ENCODE results near the gene HPCA. TPM values are rescaled to one million over a fixed set of nuclear protein-coding genes. Genes with fewer than 3 reads are reported as not detected.
A peak's percentile ranks its signal among the peaks of the same experiment; 100 is the strongest.

The HPCA gene
- total RNA-seq = under 1 TPM in 1 of 2 experiments, not detected in 1; 0.40 TPM

DNA sequence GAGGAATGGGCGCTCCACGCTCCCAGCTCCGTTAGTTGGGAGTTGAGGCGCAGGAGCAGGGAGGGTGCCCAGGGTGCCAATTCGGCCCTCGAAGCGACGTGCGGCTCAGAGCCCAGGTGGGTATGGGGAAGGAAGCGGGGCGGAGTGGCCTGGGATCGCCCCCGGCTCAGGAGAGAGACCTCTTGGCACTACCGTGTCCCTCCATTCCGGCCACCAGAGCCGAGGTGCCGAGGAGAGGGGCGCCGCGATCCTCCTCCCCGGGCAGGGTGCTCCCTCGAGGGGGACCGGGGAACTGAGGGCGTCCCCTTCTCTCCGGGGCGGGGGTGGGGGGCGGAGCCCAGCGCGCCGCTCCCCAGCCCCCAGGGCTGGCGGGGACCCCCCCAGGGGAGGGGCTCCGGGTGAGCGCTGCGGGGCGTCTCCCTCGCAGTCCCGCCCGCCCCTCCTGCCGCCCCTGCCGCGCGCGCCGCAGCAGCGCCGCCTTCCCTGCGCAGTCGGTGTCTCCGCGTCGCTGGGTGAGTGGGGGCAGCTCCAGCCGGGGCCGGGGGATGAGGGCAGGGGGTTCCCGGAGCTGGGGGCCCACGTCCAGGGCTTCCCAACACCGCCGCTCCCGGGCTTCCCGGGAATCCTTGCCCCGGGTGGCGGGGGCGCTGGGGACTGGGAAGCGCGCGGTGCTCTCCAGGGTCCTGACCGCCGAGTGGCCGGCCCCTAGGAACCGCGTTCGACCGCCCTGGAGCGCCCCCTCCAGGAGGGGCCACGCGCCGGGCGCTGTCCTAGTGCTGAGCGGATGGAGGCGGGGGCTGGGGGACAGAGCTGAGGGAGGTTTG lies at the start of gene HPCA:
TSS of gene HPCA (plus strand) at position 488 of the 824 bp plus-strand sequence. CDS start 2,408 bp downstream, outside the sequence.
- DNase-seq = peak; percentile 82
- POLR2A ChIA-PET = interaction anchor here (0.6 kb wide), 1 partner anchor 243 kb away, joined by 3 read pairs; no protein-coding TSS in a partner anchor
- Mint-ChIP-seq H3K36me3 (no peaks in the 10 kb centered on the region), H3K9me3 (no peaks in the 10 kb centered on the region), H3K4me1 (no peaks in the 10 kb centered on the region), H3K4me3 (no peak within 1 kb of the TSS), H3K27ac (no peak within 1 kb of the TSS), H3K27me3 (peaks cover 68% of the 10 kb centered on the region)
- ATAC-seq (ENCODE audit: low read depth) = peak; percentile 85

DNA sequence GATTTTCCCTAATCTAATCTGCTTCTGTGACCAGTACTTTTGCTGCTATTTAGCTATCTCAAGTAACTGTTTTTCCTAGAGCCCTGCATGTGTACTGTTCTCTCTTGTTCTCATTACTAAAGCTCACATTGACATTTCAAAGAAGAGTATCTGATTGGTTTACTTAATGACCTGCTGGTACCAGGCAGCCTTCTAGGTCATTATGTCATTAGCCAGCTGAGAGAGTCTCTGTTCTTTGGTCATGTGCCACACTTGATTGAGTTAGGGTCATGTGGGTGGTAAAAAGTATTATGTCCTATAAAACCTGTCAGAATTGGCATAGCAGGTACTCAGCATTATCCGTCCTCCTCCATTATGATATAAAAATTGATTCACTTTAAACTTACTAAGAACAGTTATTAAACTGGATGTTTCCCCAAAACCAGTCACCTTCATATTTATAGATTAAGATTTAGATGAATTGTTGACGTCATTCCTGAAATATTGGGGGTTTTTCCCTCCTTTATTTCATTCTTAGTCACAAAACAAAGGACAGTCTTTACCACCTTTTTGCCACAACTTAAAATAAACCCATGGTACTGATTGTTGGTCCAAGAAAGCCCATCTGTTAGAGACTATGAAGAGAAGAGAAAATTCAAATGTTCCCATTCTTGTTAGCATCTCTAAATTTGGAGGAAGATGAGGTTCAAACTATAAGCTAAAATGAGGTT lies 37.8 kb upstream of the HPCA start:
- Mint-ChIP-seq H3K27me3 (no peaks in the 10 kb centered on the region), H3K4me3 (no peak overlapping the region), H3K27ac (no peak overlapping the region), H3K9me3 (no peaks in the 10 kb centered on the region), H3K36me3 (peaks cover 29% of the 10 kb centered on the region), H3K4me1 (no peaks in the 10 kb centered on the region)
- DNase-seq = no peak
- POLR2A ChIA-PET = no interaction called here
- no peak for ATAC-seq (ENCODE audit: low read depth)

DNA sequence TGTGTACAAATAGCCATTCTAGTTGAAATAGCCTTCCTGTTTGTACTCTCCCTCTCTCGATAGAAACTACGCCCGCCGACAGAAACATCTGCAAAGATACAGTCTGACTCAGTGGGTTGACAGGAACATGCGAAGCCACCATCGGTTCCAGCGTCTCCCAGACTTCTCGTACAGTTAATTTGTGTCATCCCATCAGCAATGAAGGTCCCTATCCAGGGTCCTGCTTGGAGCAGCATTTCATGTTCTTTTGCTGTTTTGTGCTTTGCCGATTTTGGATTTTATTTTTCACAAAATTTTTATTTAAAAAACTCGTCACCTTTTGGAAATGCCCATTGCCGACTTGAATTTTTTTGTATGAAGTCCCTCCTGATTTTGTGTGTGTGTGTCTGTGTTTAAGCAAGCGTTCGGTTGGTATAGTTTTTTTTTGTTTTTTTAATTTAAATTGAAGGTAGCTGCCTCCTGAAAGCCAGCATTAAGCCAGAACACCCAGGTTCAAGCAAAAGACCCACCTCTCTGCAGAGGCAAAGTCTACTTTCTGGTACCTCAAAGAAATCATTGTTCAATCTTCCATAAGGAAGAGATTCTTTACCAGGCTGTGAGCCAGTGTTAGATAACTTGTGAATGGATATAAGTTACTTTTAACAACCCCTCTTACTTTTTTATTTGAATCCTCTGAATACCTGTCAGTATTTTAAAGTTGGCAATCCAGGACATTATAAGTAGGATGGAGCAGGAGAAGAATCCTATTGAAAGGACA lies 30.3 kb upstream of the HPCA start:
- H3K4me1 Mint-ChIP-seq = no peaks in the 10 kb centered on the region
- no peaks in the 10 kb centered on the region for H3K9me3 Mint-ChIP-seq
- no peak overlapping the region for H3K27ac Mint-ChIP-seq
- DNase-seq (no peak), ATAC-seq (ENCODE audit: low read depth) (no peak)
- H3K27me3 Mint-ChIP-seq = no peaks in the 10 kb centered on the region
- peaks cover 26% of the 10 kb centered on the region for H3K36me3 Mint-ChIP-seq
- no peak overlapping the region for H3K4me3 Mint-ChIP-seq
- POLR2A ChIA-PET = no interaction called here

DNA sequence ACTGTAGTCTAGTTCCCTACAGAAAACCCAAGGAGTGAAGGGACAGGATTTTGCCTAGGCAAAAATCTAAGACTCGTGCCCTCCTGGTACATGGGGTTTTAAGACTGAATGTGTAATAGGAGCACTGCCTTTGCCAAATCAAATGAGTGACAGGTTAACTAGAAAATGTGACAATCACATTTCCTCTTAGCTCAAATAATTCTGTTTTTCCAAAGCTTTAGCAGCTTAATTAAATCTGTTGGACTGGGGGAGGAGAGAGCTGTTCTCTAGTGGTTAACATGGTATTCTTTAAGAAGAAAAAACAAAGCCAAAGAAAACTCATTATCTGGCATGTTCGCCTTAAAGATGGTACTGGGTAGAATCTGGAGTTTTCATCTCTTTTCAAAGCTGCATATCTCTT lies 28.2 kb upstream of the HPCA start:
- H3K27me3 Mint-ChIP-seq = no peaks in the 10 kb centered on the region
- peaks cover 34% of the 10 kb centered on the region for H3K36me3 Mint-ChIP-seq
- no peak overlapping the region for H3K27ac Mint-ChIP-seq
- H3K4me1 Mint-ChIP-seq = no peaks in the 10 kb centered on the region
- POLR2A ChIA-PET = no interaction called here
- no peaks in the 10 kb centered on the region for H3K9me3 Mint-ChIP-seq
- no peak overlapping the region for H3K4me3 Mint-ChIP-seq
- DNase-seq (no peak), ATAC-seq (ENCODE audit: low read depth) (no peak)

DNA sequence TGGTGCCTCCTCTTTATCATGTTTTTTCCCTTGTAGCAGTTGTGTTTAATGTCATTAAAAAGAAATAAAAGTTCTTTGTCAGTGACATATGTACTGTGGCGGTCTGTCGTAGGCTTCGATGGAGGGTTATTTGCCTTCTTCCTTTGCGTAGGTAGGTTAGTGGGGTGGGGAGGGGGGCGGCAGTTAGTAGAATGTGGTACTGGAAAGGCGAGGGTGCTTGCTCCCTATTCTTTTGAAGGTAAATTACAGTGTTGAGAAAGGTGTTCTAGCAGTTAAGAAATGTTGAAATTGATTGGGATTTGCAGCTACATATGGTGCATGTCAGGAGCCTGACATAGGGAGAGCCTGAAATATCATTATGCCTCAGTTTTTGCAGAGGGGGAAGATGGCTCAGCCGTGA lies 27.5 kb upstream of the HPCA start:
- Mint-ChIP-seq H3K4me3 (no peak overlapping the region), H3K27ac (no peak overlapping the region), H3K27me3 (no peaks in the 10 kb centered on the region), H3K9me3 (no peaks in the 10 kb centered on the region), H3K4me1 (no peaks in the 10 kb centered on the region), H3K36me3 (peaks cover 30% of the 10 kb centered on the region)
- DNase-seq (no peak), ATAC-seq (ENCODE audit: low read depth) (no peak)
- POLR2A ChIA-PET = no interaction called here

DNA sequence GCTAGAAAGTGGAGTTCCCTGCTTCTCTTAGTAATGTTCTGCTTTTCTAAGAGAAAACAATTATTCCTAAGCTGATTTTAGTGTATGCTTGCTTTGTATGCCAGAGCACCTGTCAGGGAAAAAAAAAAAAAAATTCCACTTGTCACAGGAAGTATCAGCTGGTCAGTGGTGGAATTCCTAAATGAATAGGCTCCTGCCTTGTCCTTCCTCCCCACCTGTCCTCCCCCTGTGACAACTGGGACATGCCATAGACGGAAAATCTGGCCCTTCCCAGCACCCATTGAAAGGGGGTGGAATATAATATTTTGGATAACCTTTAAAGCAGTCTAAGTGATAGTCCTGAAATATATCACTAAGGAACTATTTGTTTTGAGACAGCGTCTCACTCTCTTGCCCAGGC lies 26.4 kb upstream of the HPCA start:
- H3K4me3 Mint-ChIP-seq = no peak overlapping the region
- DNase-seq (no peak), ATAC-seq (ENCODE audit: low read depth) (no peak)
- H3K36me3 Mint-ChIP-seq = peaks cover 27% of the 10 kb centered on the region
- H3K9me3 Mint-ChIP-seq = no peaks in the 10 kb centered on the region
- H3K27me3 Mint-ChIP-seq = no peaks in the 10 kb centered on the region
- no peaks in the 10 kb centered on the region for H3K4me1 Mint-ChIP-seq
- no peak overlapping the region for H3K27ac Mint-ChIP-seq
- POLR2A ChIA-PET = no interaction called here

DNA sequence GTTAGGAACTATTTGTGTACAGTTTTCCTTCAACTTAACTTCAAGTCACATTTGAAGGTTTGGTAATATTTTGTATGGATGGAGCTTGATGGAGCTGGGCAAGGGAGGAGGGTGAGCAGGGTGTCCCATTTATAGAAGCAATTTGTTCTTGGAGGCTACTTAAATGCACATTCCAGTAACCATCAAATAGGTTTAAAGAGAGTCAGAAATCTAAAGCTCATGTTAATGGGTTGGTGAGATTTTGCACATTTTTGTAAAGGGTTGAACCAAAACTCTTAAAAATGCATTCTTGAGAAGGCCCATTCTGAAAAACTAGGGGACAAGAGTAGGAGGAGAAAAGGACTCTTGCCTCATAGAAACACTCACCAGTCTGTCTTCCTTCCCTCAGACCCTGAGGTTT lies 25.7 kb upstream of the HPCA start:
- Mint-ChIP-seq H3K36me3 (peaks cover 27% of the 10 kb centered on the region), H3K27ac (no peak overlapping the region), H3K4me1 (no peaks in the 10 kb centered on the region), H3K4me3 (no peak overlapping the region), H3K27me3 (no peaks in the 10 kb centered on the region), H3K9me3 (no peaks in the 10 kb centered on the region)
- no peak for ATAC-seq (ENCODE audit: low read depth)
- POLR2A ChIA-PET = no interaction called here
- no peak for DNase-seq

DNA sequence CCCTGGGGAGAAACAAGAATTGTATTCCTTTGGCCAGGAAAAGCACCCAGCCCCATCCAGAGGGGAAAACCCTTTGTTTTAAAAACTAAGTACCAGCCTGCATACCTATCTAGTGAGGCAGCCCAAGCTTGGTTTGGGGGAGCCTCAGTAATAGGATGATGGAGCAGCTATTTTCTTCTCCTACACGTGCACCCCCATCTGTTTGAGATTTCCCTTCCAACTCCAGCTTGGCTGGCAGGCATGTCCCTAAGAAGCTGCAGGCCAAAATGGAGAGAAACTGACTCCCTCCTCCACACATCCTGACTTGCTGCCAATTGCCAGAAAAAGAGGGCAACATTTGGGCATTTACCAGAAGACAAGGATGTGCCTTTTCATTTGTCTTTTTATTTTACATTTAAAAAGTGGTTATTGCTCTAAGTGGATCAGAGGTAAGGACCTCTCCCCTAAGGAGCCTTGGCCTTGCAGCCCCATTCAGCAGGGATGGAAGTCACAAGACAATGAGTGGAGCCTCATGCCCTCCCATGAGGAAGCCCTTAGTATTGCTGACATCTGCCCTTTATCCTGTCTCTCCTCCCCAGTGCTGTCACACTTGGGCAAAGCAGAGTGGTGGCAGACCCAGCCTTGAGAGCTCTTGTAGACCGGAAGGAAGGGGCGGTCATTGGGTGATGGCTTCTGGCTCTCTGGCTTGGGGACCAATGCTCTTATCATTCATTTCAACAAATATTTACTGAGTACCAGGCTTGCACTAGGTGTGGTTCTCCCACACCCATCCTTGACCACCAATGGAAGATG lies 24.2 kb upstream of the HPCA start:
- no peaks in the 10 kb centered on the region for H3K9me3 Mint-ChIP-seq
- H3K27me3 Mint-ChIP-seq = no peaks in the 10 kb centered on the region
- POLR2A ChIA-PET = interaction anchor here (0.5 kb wide), 1 partner anchor 10 kb away, joined by 3 read pairs; no protein-coding TSS in a partner anchor
- H3K27ac Mint-ChIP-seq = no peak overlapping the region
- ATAC-seq (ENCODE audit: low read depth) (no peak), DNase-seq (no peak)
- H3K4me3 Mint-ChIP-seq = no peak overlapping the region
- no peaks in the 10 kb centered on the region for H3K4me1 Mint-ChIP-seq
- peaks cover 22% of the 10 kb centered on the region for H3K36me3 Mint-ChIP-seq

DNA sequence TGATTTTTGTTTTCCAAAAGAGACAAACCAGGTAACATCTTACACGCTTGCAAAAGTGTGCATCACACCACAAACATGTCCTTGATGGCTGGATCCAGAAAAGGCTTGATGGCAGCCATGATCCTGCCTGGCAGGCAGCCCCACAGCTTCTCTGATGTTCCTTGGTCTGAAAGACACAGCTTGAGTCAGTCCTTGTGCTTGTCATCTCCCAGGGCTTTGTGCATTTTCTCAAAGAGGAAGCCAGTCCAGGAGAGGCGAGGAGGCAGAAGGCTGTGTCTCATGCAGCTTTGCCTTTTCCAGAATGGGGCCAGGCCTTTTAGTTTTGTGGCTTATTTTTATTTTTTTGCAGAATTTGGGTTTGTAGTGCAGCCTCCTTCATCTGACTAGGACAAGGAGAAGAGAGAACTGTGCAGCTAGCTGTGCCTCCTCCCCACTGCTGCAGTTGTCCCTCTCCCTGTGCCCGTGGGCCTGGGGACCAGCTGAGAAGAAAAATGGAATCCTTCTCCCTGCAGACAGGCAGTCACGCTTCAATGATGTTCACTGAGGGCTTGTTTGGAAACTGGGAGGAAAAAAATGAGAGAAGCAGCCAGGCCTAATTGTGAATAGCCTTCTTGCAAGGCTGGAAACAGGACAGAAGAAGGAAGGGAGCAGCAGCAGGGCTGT lies 22.9 kb upstream of the HPCA start:
- Mint-ChIP-seq H3K4me3 (no peak overlapping the region), H3K9me3 (no peaks in the 10 kb centered on the region), H3K4me1 (no peaks in the 10 kb centered on the region), H3K27me3 (no peaks in the 10 kb centered on the region), H3K27ac (no peak overlapping the region), H3K36me3 (peaks cover 19% of the 10 kb centered on the region)
- ATAC-seq (ENCODE audit: low read depth) (no peak), DNase-seq (no peak)
- POLR2A ChIA-PET = no interaction called here

DNA sequence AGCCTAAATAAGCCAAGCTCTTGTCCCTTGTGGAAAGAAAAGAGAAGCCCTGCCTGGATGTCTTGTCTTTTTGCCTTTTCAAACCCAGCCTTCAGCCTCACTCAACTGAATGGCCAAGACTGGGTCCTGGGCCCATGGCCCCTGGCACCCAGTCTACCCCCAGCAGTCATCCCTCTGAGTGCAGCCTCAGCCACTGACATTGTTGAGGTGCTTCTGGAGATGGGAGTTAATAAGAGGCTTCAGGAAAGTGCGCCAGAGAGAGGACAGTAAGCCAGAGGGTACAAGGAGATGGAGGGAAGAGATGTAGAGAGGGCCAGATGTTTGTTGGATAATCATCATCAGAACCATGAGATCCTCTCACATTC lies 22.4 kb upstream of the HPCA start:
- Mint-ChIP-seq H3K36me3 (peaks cover 17% of the 10 kb centered on the region), H3K27ac (no peak overlapping the region), H3K4me1 (no peaks in the 10 kb centered on the region), H3K9me3 (no peaks in the 10 kb centered on the region), H3K4me3 (no peak overlapping the region), H3K27me3 (no peaks in the 10 kb centered on the region)
- DNase-seq = no peak
- no peak for ATAC-seq (ENCODE audit: low read depth)
- POLR2A ChIA-PET = no interaction called here

DNA sequence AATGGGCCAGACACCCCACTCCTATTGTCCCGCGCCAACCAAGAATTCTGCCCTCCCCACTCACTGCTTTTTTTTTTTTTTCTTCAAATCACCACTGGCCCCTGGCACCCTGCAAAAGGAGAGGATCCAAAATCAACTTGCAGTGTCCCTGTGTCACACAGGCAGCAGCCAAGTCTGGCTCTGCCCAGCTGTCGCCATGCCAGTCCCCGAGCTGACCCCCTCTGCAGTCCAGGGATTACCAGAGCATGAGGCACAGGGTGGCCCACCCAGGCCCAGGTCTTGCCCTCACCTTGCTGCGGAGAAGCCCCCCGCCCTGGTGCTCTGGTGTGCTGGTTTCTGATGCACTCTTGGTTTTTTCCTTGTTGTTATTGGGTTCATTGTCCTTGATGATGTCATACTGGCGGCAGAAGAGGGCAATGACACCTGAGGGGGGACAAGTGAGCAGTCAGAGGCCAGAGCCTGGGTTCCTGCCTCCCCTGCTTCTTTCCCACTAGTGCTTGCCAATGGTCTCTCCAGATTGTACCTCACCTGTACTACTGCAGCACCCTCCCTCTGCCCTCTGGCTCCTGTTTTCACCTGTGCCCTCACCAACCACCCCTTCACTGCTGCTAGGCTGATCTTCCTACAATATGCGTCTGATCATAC lies 21.8 kb upstream of the HPCA start:
- Mint-ChIP-seq H3K27ac (no peak overlapping the region), H3K4me3 (no peak overlapping the region)

DNA sequence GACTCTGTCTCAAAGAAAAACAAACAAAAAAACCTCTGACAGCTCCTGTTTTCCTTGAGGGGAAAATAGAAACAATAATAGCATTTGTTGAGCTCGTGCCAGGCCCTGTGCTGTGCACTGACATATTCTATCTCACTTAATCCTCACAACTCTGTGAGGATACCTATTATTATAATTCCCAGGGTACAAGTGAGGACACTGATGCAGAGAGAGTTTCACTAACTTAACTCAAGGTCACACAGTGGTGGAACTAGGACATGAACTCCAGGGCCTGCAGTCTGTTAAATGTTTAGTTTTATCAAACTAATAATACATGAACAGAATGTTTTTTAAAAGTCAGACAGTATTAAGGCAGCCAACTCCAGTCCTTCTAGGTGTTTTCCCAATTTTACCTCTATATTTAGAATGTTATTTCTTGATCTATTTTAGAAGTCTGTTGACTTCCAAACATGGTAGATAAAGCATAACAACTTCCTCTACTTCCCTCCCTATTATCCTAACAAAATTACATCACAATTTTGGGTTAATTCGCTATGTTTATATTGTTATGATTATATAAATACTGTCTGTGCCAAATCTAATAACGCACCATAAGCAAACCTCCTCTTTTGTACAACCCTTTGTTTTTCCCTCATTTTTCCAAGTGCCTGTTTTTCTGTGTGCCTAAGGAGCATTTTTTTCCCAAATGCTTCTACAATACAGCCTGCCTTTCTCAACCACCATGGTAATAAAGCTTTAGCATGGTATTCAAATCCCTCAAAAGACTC lies 20.5 kb upstream of the HPCA start:
- H3K36me3 Mint-ChIP-seq = peaks cover 20% of the 10 kb centered on the region
- H3K4me3 Mint-ChIP-seq = no peak overlapping the region
- POLR2A ChIA-PET = no interaction called here
- DNase-seq (no peak), ATAC-seq (ENCODE audit: low read depth) (no peak)
- H3K4me1 Mint-ChIP-seq = peaks cover 4% of the 10 kb centered on the region
- H3K27me3 Mint-ChIP-seq = peaks cover 12% of the 10 kb centered on the region
- H3K9me3 Mint-ChIP-seq = no peaks in the 10 kb centered on the region
- H3K27ac Mint-ChIP-seq = no peak overlapping the region

More for the DNA sequence above, 21.8 kb upstream of the HPCA start:
- Mint-ChIP-seq H3K27me3 (peaks cover 4% of the 10 kb centered on the region), H3K36me3 (peaks cover 16% of the 10 kb centered on the region), H3K9me3 (no peaks in the 10 kb centered on the region), H3K4me1 (no peaks in the 10 kb centered on the region)
- DNase-seq = no peak
- no peak for ATAC-seq (ENCODE audit: low read depth)
- POLR2A ChIA-PET = no interaction called here

Measured in activated naive CD8-positive, alpha-beta T cell treated with anti-CD3 and anti-CD28 coated beads, Interleukin-2, amount 10 ng/mL, durations not matched to agents 7 days and 5 days (primary cell).